GM18517 (cell line): ENCODE data around the gene HDHD3.
"Not testable (repeated sequence)": the region's sequence is repeated elsewhere in the genome, so short reads cannot be mapped to it uniquely, and the experiment has no call there.

Experiments
- ATAC-seq: cut with Tn5 transposase; IDR thresholded peaks from one replicate; pipeline ENCODE4 v1.9.1; 2021; ENCODE audit warnings: mild to moderate bottlenecking, moderate library complexity; ENCODE audit not compliant: unreplicated experiment

The HDHD3 gene

DNA sequence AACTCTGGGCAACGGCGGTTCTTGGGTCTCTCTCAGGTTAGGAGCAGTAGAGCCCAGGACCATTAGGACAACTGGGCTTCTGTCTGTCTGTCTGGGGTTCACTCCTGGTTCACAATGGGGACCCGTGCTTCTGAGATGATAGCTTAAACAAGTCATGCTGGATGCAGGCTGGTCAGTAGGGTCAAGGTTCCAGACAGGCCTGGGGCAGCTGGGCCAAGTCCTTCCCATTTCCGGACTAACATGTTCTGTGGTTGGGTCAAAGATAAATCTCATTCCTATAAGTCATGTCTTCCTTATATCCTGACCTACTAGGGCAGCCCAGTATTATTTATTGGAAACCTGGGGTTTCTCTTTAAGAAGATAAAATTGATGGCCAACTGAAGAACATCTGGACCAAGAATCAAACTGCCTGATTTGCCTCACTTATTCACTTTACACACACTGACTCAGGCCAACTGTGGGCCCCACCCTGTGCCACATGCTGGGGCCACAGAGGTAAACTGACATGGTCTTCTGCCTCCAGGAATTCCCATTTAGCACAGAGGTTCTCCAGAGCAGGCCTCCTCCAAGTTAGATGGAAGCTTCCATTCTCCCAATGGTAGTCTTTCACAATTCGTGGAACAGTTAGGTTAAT is 8.3 kb downstream of the HDHD3 start:
- ATAC-seq = no peak

DNA sequence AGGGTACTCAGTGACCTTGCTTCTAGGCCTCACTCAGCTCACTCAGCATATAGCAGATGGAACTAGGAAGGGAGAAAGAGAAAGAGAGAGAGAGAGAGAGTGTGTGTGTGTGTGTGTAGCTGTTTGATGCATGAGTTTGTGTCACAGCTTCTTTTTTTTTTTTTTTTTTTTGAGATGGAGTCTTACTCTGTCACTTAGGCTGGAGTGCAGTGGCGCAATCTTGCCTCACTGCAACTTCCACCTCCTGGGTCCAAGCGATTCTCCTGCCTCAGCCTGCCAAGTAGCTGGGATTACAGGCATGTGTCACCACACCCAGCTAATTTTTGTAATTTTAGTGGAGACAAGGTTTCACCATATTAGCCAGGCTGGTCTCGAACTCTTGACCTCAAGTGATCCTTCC is 11.1 kb downstream of the HDHD3 start:
- not testable (repeated sequence) for ATAC-seq

GRCh38 chr9:113364951-113365350 is 11.8 kb downstream of the HDHD3 start:
- ATAC-seq = no peak

GRCh38 chr9:113363336-113363735 is 13.4 kb downstream of the HDHD3 start:
- no peak for ATAC-seq

- no peak for ATAC-seq
These were observed 15.3 kb downstream of the HDHD3 start for GRCh38 chr9:113361304-113362018.

- no peak for ATAC-seq
These were observed 16.4 kb downstream of the HDHD3 start for GRCh38 chr9:113360242-113360842.

DNA sequence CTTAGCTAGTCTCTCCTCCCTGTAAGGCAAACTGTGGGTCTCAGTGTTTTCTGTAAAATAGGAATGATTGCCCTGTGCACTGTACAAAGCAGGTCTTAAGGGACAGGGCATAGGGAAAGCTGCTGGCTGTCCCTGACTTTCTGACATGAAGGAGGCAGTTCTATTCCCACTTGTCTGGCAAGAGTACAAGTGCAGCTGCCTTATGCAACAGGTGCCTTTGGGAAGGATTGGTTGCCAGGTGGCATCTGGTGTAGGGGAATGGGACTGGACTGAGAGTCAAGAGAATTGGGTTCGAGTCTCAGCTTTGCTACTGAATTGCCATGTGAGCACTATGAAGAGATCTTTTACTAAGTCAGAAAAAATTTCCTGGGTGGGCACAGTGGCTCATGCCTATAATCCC is 17.4 kb downstream of the HDHD3 start:
- ATAC-seq = no peak

- ATAC-seq = no peak
These were observed 20.0 kb downstream of the HDHD3 start for GRCh38 chr9:113356686-113357292.

DNA sequence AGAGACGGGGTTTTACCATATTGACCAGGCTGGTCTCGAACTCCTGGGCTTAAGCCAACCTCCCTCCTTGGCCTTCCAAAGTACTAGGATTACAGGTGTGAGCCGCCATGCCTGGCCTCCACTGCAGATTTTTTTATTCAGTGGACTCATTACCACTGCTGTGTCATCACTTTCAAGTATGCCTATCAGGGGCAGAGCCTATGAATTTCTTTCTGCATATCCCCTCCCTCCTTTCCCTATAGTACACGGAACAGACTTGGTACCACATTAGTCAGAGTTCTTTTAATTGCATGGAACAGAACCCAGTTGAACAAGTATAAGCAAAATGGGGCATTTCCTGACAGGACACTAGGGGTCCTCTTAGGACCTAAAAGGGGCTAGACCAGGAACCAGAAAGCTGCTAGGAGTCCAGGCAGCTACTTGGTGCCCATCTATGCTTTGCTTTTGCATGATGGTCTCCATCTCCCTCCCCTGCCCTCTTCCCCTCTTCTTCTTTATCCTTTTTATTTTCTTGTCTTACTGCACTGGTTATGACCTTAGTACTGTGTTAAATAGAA is 21.7 kb downstream of the HDHD3 start:
- ATAC-seq = no peak

DNA sequence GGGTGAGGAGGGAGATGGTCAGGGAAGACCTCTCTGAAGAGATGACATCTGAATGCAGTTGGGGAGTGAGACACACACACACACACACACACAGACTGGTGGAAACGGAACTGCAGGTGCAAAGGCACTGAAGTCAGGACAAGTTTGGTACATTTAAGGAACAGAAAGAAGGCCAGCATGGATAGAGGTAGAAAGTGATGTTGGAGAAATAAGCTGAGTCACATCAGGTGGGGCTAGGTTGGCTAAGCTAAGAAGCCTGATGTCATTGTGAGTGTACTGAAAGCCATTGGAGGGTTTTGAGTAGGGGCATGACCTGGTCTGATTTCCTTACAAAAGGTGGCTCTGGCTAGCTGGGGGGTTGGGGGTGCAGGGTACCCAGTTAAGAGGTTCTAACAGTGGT is 24.4 kb downstream of the HDHD3 start:
- no peak for ATAC-seq

- no peak for ATAC-seq
These were observed 24.8 kb downstream of the HDHD3 start for GRCh38 chr9:113352006-113352405.

DNA sequence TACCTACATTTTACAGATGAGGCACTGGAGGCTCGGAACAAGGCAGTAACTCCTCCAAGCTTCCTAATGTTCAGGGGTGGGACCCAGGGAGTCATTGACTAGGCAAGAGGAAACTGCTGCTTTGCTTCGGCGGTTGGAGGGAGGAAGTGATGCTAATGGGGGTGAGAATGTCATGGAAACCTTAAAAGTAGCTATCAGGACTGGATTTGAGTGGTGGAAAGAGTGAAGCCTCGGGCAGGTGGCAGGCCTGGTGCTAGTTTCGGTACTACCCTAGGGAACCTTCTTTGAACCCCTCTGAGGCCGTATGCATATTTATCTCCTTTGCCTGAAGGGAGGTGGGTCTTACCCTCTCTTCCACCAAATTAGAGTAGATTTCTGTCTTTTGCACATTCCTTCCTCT is 25.8 kb downstream of the HDHD3 start:
- ATAC-seq = peak; percentile 47

DNA sequence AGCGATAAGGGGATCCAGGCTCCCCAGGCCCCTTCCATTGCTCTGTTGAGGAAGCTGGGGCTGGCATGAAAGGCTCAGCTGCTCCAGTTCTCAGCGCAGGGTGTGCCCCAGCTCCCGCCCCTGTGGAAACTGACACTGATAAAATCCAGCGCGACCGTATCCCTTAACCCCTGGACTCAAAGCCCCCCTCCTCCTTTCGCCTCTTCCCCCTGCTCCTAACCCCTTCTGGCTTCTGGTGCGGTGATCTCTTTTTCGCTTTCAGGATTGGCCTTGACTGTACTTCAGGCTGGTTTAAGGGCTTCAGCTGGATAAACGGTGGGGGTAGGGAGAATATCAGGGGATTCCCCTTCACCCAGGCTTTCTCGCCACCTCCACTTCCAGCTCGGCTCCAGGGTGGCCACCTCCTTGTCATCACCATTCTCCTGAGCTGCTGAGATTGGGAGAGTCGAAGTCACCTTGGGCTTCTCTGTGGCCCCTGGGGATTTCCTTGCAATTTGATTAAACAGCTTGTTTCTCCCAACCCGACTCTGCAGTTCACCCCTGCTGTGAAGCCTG is 26.6 kb downstream of the HDHD3 start:
- ATAC-seq = no peak

DNA sequence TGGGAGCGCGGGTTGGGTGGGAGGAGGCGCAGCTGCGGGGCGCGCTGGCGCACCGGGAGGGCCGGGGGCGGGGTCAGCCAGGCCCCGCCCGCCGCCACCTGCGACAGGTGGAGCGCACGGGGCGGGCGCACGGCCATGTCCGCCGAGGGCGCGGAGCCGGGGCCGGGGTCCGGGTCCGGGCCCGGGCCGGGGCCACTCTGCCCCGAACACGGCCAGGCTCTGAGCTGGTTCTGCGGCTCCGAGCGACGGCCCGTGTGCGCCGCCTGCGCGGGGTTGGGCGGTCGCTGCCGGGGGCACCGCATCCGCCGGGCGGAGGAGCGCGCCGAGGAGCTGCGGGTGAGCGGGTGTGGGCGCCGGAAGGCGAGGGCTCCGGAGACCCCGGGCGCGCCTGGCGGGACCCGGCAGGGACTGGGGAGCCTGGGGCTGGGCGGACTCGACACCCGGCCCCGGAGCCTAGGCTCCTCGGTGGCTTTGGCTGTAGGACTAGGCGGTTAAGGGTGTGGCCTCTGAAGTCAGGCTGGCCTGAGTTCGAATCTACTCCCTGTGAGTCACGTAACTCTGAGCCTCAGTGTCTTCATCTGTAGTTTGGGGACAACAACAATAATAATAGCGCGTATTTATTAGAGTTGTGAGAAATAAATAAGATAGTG is 27.2 kb downstream of the HDHD3 start, which contains the start of gene BSPRY:
TSS of gene BSPRY (plus strand) at position 97 of the 650 bp plus-strand sequence. CDS start at position 136, 39 bp downstream.
- no peak for ATAC-seq

DNA sequence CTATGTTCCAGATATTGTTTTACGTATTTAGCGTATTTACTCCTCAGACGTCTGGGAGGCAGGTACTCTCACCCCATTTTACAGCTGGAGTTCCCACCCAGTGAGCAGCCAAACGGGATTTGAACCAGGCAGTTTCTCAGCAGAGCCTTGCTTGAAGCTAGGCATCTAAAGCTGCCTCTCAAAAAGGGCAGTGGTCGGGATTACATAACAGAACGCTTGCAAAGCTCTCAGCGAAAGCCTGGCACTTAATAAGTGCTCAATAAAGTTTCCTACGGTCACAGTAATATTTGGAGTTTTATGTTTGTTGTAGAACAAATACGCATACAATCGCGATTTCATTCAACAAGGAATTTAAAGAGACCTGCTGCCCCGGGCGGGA is 27.7 kb downstream of the HDHD3 start:
- no peak for ATAC-seq

DNA sequence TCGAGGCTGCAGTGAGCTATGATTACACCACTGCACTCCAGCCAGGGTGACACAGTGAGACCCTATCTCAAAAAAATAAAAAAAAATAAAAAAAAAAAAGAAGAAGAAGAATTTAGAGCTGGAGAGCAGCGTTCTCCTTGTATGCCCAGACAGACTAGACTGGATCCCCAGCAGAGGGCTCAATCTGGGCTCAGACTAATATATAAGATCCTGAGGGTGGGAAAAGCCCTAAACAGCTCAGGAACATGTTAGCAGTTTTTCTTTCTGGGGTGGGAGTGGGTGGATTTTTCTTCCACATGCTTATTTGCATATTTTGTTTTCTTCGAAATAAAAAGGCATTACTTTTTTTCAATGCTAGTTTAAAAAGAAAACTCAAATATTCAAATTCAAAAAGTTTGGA is 28.3 kb downstream of the HDHD3 start:
- no peak for ATAC-seq

GRCh38 chr9:113345671-113346070 is 31.1 kb downstream of the HDHD3 start:
- ATAC-seq = no peak

DNA sequence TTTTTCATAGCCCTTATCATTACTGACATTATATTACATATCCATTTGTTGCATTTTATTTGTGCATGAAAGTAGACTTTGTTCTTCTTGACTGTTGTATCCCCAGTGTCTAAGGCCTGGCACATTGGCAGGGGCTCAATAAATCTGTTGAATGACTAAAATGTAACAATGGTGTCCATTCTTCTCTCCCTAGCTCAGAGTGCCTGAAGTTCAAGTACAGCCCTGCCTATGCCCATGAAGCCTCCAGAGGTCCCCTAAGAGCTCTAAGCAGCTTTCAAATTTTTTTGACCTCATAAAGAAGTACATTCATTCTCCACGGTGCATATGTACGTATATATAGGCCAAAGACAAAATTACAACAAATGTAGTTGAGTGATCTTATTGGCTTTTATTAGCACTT is 31.6 kb downstream of the HDHD3 start:
- no peak for ATAC-seq

GRCh38 chr9:113343732-113344231 is 33.0 kb downstream of the HDHD3 start:
- no peak for ATAC-seq

- ATAC-seq = no peak
These were observed 34.9 kb downstream of the HDHD3 start for GRCh38 chr9:113341712-113342410.
